ENCODE data around the gene HOMEZ.
"Not testable (repeated sequence)": the region's sequence is repeated elsewhere in the genome, so short reads cannot be mapped to it uniquely, and the experiment has no call there.

The HOMEZ gene

GRCh38 chr14:23281247-23281646, 4.7 kb downstream of the HOMEZ start:
- DNase-seq (ENCODE audit: low spot score): no peak

GRCh38 chr14:23277928-23278327, 8.0 kb downstream of the HOMEZ start:
- DNase-seq (ENCODE audit: low spot score): not testable (repeated sequence)

GRCh38 chr14:23277189-23277588, 8.7 kb downstream of the HOMEZ start:
- DNase-seq (ENCODE audit: low spot score): no peak

- no peak for DNase-seq (ENCODE audit: low spot score)
Observed at GRCh38 chr14:23275412-23275811, 10.5 kb downstream of the HOMEZ start.

- DNase-seq (ENCODE audit: low spot score): no peak
Observed at GRCh38 chr14:23269193-23269592, 16.7 kb downstream of the HOMEZ start.

GRCh38 chr14:23260849-23261248, 25.1 kb downstream of the HOMEZ start:
- not testable (repeated sequence) for DNase-seq (ENCODE audit: low spot score)

- DNase-seq (ENCODE audit: low spot score): no peak
Observed at GRCh38 chr14:23259426-23259825, 26.5 kb downstream of the HOMEZ start.

GRCh38 chr14:23258256-23258655, 27.7 kb downstream of the HOMEZ start:
- no peak for DNase-seq (ENCODE audit: low spot score)

GRCh38 chr14:23252420-23253333, 33.3 kb downstream of the HOMEZ start:
- DNase-seq (ENCODE audit: low spot score): no peak

GRCh38 chr14:23252006-23252405, 33.9 kb downstream of the HOMEZ start:
- DNase-seq (ENCODE audit: low spot score): no peak

GRCh38 chr14:23249824-23250223, 36.1 kb downstream of the HOMEZ start:
- no peak for DNase-seq (ENCODE audit: low spot score)

GRCh38 chr14:23248601-23249000, 37.3 kb downstream of the HOMEZ start:
- DNase-seq (ENCODE audit: low spot score): no peak

- no peak for DNase-seq (ENCODE audit: low spot score)
Observed at GRCh38 chr14:23245282-23245681, 40.6 kb downstream of the HOMEZ start.

- DNase-seq (ENCODE audit: low spot score): no peak
Observed at GRCh38 chr14:23243066-23243465, 42.9 kb downstream of the HOMEZ start.

- DNase-seq (ENCODE audit: low spot score): no peak
Observed at GRCh38 chr14:23242076-23242475, 43.9 kb downstream of the HOMEZ start.

GRCh38 chr14:23241061-23241715, 44.7 kb downstream of the HOMEZ start:
- not testable (repeated sequence) for DNase-seq (ENCODE audit: low spot score)

GRCh38 chr14:23240661-23241060, 45.3 kb downstream of the HOMEZ start:
- no peak for DNase-seq (ENCODE audit: low spot score)

GRCh38 chr14:23237772-23238594, 47.9 kb downstream of the HOMEZ start, which contains the start of gene RNF212B:
Gene RNF212B (plus strand): TSS chr14:23237936. CDS start chr14:23240346, 2,410 bp downstream.
- peak; percentile 91 for DNase-seq (ENCODE audit: low spot score)

- DNase-seq (ENCODE audit: low spot score): not testable (repeated sequence)
Observed at GRCh38 chr14:23232241-23232808, 53.6 kb downstream of the HOMEZ start.

GRCh38 chr14:23228812-23229211, 57.1 kb downstream of the HOMEZ start:
- no peak for DNase-seq (ENCODE audit: low spot score)

GRCh38 chr14:23227566-23227965, 58.4 kb downstream of the HOMEZ start:
- DNase-seq (ENCODE audit: low spot score): no peak

GRCh38 chr14:23224958-23225357, 61.0 kb downstream of the HOMEZ start:
- DNase-seq (ENCODE audit: low spot score): not testable (repeated sequence)
